ENCODE data around the gene TNRC6B.
"Not testable (repeated sequence)": the region's sequence is repeated elsewhere in the genome, so short reads cannot be mapped to it uniquely, and the experiment has no call there.

TNRC6B gene

GRCh38 chr22:40183029-40183581 lies 5.4 kb downstream of the TNRC6B start:
- peak; percentile 52 for DNase-seq (ENCODE audit: low read depth)

GRCh38 chr22:40183603-40184002 lies 5.9 kb downstream of the TNRC6B start:
- DNase-seq (ENCODE audit: low read depth); H3K4me3 ChIP-seq (ENCODE audit: low read length): not testable (repeated sequence)

More at GRCh38 chr22:40183029-40183581, 5.4 kb downstream of the TNRC6B start:
- no peak overlapping the region for H3K4me3 ChIP-seq (ENCODE audit: low read length)
- TF ChIP-seq, protein P1, sequence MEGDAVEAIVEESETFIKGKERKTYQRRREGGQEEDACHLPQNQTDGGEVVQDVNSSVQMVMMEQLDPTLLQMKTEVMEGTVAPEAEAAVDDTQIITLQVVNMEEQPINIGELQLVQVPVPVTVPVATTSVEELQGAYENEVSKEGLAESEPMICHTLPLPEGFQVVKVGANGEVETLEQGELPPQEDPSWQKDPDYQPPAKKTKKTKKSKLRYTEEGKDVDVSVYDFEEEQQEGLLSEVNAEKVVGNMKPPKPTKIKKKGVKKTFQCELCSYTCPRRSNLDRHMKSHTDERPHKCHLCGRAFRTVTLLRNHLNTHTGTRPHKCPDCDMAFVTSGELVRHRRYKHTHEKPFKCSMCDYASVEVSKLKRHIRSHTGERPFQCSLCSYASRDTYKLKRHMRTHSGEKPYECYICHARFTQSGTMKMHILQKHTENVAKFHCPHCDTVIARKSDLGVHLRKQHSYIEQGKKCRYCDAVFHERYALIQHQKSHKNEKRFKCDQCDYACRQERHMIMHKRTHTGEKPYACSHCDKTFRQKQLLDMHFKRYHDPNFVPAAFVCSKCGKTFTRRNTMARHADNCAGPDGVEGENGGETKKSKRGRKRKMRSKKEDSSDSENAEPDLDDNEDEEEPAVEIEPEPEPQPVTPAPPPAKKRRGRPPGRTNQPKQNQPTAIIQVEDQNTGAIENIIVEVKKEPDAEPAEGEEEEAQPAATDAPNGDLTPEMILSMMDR (conservative IDR thresholded peaks at IDR 0.05; ENCODE audit: low read depth, low read length), result no peak

- DNase-seq (ENCODE audit: low read depth), result no peak
- TF ChIP-seq, protein P1 (conservative IDR thresholded peaks at IDR 0.05; ENCODE audit: low read depth, low read length), result no peak
- H3K4me3 ChIP-seq (ENCODE audit: low read length), result no peak overlapping the region
Observed at GRCh38 chr22:40187389-40187788, 9.7 kb downstream of the TNRC6B start.

- H3K4me3 ChIP-seq (ENCODE audit: low read length), result no peak overlapping the region
- TF ChIP-seq, protein P1 (conservative IDR thresholded peaks at IDR 0.05; ENCODE audit: low read depth, low read length), result no peak
- no peak for DNase-seq (ENCODE audit: low read depth)
Observed at GRCh38 chr22:40189997-40190396, 12.3 kb downstream of the TNRC6B start.

GRCh38 chr22:40190501-40190900 lies 12.8 kb downstream of the TNRC6B start:
- no peak for DNase-seq (ENCODE audit: low read depth)
- H3K4me3 ChIP-seq (ENCODE audit: low read length), result no peak overlapping the region
- TF ChIP-seq, protein P1 (conservative IDR thresholded peaks at IDR 0.05; ENCODE audit: low read depth, low read length), result no peak

GRCh38 chr22:40193429-40194421 lies 16.0 kb downstream of the TNRC6B start:
- DNase-seq (ENCODE audit: low read depth), result no peak
- no peak overlapping the region for H3K4me3 ChIP-seq (ENCODE audit: low read length)
- TF ChIP-seq, protein P1 (conservative IDR thresholded peaks at IDR 0.05; ENCODE audit: low read depth, low read length), result peak; percentile 37

DNA sequence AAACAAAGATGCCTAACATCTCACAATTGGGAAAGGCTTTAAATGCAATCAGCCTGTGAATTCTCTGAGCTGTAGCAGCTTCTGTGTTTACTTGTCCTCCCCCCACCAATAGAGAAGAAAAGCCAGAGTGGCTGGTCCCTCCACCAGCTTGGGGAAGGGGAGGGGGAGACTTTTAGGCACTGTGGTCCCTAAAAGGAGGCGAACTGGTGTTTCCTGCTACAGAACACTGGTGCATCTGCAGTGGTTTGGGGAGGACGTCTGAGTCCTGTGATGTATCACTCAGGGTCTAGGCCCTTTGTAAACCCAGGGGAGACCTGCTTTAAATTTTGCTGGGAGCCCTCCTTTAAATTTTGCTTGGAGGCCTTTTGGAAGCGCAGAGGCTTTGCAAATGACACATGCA lies 16.9 kb downstream of the TNRC6B start:
- H3K4me3 ChIP-seq (ENCODE audit: low read length), result no peak overlapping the region
- TF ChIP-seq, protein P1 (conservative IDR thresholded peaks at IDR 0.05; ENCODE audit: low read depth, low read length), result no peak
- no peak for DNase-seq (ENCODE audit: low read depth)
